Heart right ventricle (tissue), 16 donors: ENCODE results near the gene RGL1. TPM values are rescaled to one million over a fixed set of nuclear protein-coding genes. Genes with fewer than 3 reads are reported as not detected.

Experiments
- ATAC-seq, 8 donors: fragments of 200-7000 bp; cut with Tn5 transposase; one replicate each; pipeline ENCODE4 v1.9.1; 2020; ENCODE audit warnings: mild to moderate bottlenecking in 8 of 8, moderate library complexity in 8 of 8, moderate number of reproducible peaks in 1 of 8
- DNase-seq, 2 donors: peaks; one replicate each; pipeline ENCODE4 v3.0.0-alpha.2; 2020
- H3K27ac ChIP-seq, 10 donors: fragments of 200-600 bp; sonication (generic) in 2 of 10; one replicate each; pipeline versions ENCODE4 v1.5.0 to v1.8.0; 2020 to 2022; ENCODE audit warnings: mild to moderate bottlenecking in 3 of 10
- H3K27me3 ChIP-seq, 7 donors: fragments of 200-600 bp; one replicate each; pipeline ENCODE4 v1.8.0; 2021 to 2022; ENCODE audit warnings: mild to moderate bottlenecking in 2 of 7
- H3K36me3 ChIP-seq, 9 donors: fragments of 200-600 bp; sonication (generic) in 1 of 9; one replicate each; pipeline versions ENCODE4 v1.5.0 to v1.8.0; 2020 to 2022; ENCODE audit warnings: mild to moderate bottlenecking in 2 of 9
- H3K4me1 ChIP-seq, 9 donors: fragments of 200-600 bp; sonication (generic) in 1 of 9; one replicate each; pipeline versions ENCODE4 v1.5.0 to v1.8.0; 2020 to 2022; ENCODE audit warnings: mild to moderate bottlenecking in 4 of 9
- H3K4me3 ChIP-seq, 10 donors: fragments of 200-600 bp; sonication (generic) in 2 of 10; one replicate each; pipeline versions ENCODE4 v1.5.0 to v1.8.0; 2020 to 2022; ENCODE audit warnings: mild to moderate bottlenecking in 7 of 10, moderate library complexity in 2 of 10
- H3K9me3 ChIP-seq, 11 donors: fragments of 200-600 bp in 10 of 11; sonication (generic) in 2 of 11; one replicate each; pipeline versions ENCODE4 v1.5.0 to v1.8.0; 2013 to 2022; ENCODE audit warnings: mild to moderate bottlenecking in 2 of 11, control low read depth in 1 of 11, moderate library complexity in 1 of 11
- CTCF ChIP-seq, 9 donors: fragments of 200-600 bp; sonication (generic) in 2 of 9; IDR thresholded peaks; one replicate each; pipeline versions ENCODE4 v1.5.0 to v1.8.0; 2021 to 2022; ENCODE audit warnings: antibody characterized with exemption in 9 of 9, mild to moderate bottlenecking in 5 of 9, moderate library complexity in 1 of 9
- WGBS, 2 donors: extraction: QIAGEN DNeasy Blood & Tissue Kit; methylation state at CpG; one replicate each; pipeline ENCODE4 v1.1.7; 2013; ENCODE audit warnings: inconsistent platforms in 1 of 2; 5-methylcytosine and 5-hydroxymethylcytosine counted together
- intact Hi-C, 10 donors: fragments of 100-400 bp; cut with DNase I; formaldehyde crosslinking; loops; one replicate each; pipeline versions ENCODE4 v1.11.1 to v1.14.2; 2022
- polyA plus RNA-seq, 2 donors: library from polyadenylated mRNA; stranded (reverse); fragments of 200-250 nt; gene quantifications; one replicate each; pipeline ENCODE4 v1.2.3, GENCODE V29; 2013
- total RNA-seq, 10 donors: library from RNA; stranded (reverse); fragmentation: NEBNext Ultra II Directional in 3 of 10; extraction: Animal tissue kit (Norgen Biotek cat#: 25700) in 3 of 10; gene quantifications; one replicate each; pipeline versions ENCODE4 v1.2.1 to v1.2.4, GENCODE V29; 2021 to 2023
- donor health status: Arrhythmogenic right ventricular cardiomyopathy.
- donor health status: ischemic (EF 13 %, LVEDD 7.1; RV severe dilation, severe dysfunction).
- donor health status: healthy with polysubstance abuse.
- donor health status: DM: no; HTN: yes; CAD: no.
- donor health status: DM: no; HTN: no; CAD: no.
- donor health status: ischemic (EF 25% LVEDD 6.9; RV normal size, moderate dysfunction).
- donor health status: ischemic (EF 25% LVEDD 5.7; RV mildly dilated, moderate dysfunction).
- donor health status: healthy.
- donor health status: DM: yes; HTN: yes; CAD: no.
- donor health status: Ischemic cardiomyopathy.
- donor health status: ischemic (EF 35%, LVEDD 5.7; RV mildly dilated, moderate dysfunction).
- donor health status: nonischemic (EF 11% LVEDD 7.7; RV severe dilation, severe dysfunction).
- donor health status: DM: yes; HTN: yes; CAD: no.
- donor health status: PGD.
- donor health status: ischemic (EF 29% LVEDD 5.4; RV normal size, mild dysfunction).
- donor health status: nonischemic (EF 23%, LVEDD 6.1; RV moderate dilation, normal function).

RGL1 gene
- total and polyA plus RNA-seq, 12 donors = 3.8 to 33.4 (median 18.4) TPM

- Histone ChIP-seq H3K36me3 (peaks cover 0 to 80% (median 17%) of the 10 kb centered on the region in 9 donors), H3K27ac (peak overlapping the region in 1 of 10 donors; percentile 72), H3K4me1 (peaks cover 13 to 94% (median 56%) of the 10 kb centered on the region in 9 donors), H3K4me3 (no peak overlapping the region), H3K9me3 (no peaks in the 10 kb centered on the region), H3K27me3 (no peaks in the 10 kb centered on the region)
- TF ChIP-seq CTCF (IDR thresholded peaks at IDR 0.05) = no peak
- intact Hi-C loops = loop anchor here in 2 of 10 donors (5.0 kb wide), 2 partner anchors 58 to 78 kb away; partner anchors contain the start of gene RGL1 (in 1 of the 2)
- ATAC-seq (no peak), DNase-seq (no peak)
- WGBS, 2 donors = 68 to 82% methylated on average over 1 of the region's 1 CpG
Measured at GRCh38 chr1:183885142-183885735, 80.3 kb downstream of the RGL1 start.

- Histone ChIP-seq H3K9me3 (no peaks in the 10 kb centered on the region), H3K36me3 (peaks cover 0 to 81% (median 17%) of the 10 kb centered on the region in 9 donors), H3K27ac (no peak overlapping the region), H3K4me1 (peaks cover 11 to 86% (median 46%) of the 10 kb centered on the region in 9 donors), H3K4me3 (no peak overlapping the region), H3K27me3 (no peaks in the 10 kb centered on the region)
- no peak for TF ChIP-seq CTCF (IDR thresholded peaks at IDR 0.05)
- intact Hi-C loops = loop anchor here in 2 of 10 donors (5.0 kb wide), 2 partner anchors 59 to 79 kb away; partner anchors contain the start of gene RGL1 (in 1 of the 2)
- ATAC-seq (no peak), DNase-seq (no peak)
- WGBS, 2 donors = 91 to 92% methylated on average over 3 of the region's 3 CpGs
Measured at GRCh38 chr1:183886083-183886828, 81.3 kb downstream of the RGL1 start.

- Histone ChIP-seq H3K4me3 (no peak overlapping the region), H3K27me3 (no peaks in the 10 kb centered on the region), H3K27ac (no peak overlapping the region), H3K9me3 (no peaks in the 10 kb centered on the region), H3K4me1 (peaks cover 5 to 86% (median 40%) of the 10 kb centered on the region in 9 donors), H3K36me3 (peaks cover 0 to 82% (median 19%) of the 10 kb centered on the region in 9 donors)
- intact Hi-C loops = loop anchor here in 2 of 10 donors (5.0 kb wide), 2 partner anchors 60 to 80 kb away; partner anchors contain the start of gene RGL1 (in 1 of the 2)
- TF ChIP-seq CTCF (IDR thresholded peaks at IDR 0.05) = no peak
- DNase-seq (no peak), ATAC-seq (no peak)
Measured at GRCh38 chr1:183886853-183887252, 81.9 kb downstream of the RGL1 start.
